Activated T-cell treated with anti-CD3 and anti-CD28 coated beads, Interleukin-2, amount 50 U/mL, for 48 hours (primary cell): ENCODE results near the gene MAP4K2.
A peak's percentile ranks its signal among the peaks of the same experiment; 100 is the strongest.

Experiments used
- DNase-seq, 2 experiments: peaks; one replicate each; pipeline ENCODE4 v3.0.0-alpha.2; 2020

Gene MAP4K2

DNA sequence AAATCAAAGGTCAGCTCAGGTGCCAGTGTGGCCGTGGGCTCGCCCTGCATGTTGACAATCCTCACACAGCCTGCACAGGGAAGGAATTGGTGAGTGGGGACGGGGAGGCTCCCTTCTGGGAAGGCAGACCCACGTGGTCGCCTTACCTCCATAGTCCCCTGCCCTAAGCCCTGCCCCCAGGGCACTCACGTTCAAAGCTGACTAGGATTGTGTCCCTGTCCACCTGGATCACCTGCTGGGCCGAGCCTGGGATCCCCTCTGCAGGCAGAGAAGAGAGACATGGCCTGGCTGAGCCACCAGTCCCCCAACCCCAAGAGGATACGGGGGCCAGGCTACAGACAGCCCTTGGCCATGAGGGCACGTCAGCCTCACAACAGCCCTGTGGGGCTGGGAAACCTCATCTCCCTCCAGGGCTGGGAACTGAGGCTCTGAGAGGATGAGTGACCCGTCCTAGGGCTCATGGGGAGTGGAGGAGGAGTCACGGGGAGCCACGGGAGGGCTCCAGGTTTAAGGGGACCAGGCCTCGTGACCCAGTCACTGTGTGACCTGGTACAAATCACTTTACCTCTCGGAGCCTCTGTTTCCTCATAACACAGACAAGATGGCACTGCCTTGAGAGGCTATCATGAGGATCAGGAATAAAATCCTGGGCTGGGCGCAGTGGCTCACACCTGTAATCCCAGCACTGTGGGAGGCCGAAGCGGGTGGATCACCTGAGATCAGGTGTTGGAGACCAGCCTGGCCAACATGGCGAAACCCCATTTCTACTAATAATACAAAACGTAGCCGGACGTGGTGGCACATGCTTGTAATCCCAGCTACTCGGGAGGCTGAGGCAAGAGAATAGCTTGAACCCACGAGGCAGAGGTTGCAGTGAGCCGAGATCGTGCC, 12.6 kb downstream of the MAP4K2 start:
- no peak for DNase-seq

DNA sequence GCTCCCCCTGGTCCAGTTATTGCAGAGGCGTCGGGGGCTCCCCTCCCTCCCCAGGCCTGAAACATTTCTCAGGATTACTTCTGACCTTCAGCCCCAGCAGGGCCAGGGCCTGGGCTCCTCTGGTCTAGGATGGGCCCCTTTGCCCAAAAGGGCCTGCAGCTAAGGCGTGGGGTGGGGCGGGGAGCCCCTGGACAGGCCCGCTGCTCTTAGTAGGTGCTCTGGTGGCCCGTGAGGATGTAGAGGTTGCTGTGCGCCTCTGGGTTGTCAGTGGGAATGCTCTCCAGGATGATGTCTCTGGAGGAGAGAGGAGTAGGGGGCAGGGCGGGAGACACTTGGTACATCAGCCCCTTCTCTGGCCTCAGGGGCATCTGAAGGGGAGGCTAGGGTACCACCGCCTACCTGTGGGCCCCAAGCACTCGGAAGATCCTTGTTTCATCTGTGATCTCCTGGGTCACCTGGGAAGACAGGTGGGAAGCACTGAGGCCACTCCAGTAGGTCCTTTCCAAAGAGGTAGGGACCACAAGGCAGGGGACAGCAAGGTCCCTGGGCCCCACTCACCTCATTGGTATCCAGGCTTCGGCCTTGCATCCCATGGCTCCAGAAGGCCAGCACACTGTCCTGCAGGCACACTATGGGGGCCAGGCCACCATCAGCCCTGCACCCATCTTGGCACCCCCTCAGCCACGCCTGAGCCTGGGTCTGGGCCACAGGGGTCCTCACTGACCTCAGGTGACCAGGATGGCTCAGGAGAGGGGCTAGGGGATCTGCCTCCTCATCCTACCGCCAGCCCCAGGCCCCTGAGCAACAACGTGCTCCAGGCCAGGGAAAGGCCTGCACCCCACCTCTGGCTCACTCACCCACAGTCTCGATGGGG, 13.4 kb downstream of the MAP4K2 start:
- no peak for DNase-seq

DNA sequence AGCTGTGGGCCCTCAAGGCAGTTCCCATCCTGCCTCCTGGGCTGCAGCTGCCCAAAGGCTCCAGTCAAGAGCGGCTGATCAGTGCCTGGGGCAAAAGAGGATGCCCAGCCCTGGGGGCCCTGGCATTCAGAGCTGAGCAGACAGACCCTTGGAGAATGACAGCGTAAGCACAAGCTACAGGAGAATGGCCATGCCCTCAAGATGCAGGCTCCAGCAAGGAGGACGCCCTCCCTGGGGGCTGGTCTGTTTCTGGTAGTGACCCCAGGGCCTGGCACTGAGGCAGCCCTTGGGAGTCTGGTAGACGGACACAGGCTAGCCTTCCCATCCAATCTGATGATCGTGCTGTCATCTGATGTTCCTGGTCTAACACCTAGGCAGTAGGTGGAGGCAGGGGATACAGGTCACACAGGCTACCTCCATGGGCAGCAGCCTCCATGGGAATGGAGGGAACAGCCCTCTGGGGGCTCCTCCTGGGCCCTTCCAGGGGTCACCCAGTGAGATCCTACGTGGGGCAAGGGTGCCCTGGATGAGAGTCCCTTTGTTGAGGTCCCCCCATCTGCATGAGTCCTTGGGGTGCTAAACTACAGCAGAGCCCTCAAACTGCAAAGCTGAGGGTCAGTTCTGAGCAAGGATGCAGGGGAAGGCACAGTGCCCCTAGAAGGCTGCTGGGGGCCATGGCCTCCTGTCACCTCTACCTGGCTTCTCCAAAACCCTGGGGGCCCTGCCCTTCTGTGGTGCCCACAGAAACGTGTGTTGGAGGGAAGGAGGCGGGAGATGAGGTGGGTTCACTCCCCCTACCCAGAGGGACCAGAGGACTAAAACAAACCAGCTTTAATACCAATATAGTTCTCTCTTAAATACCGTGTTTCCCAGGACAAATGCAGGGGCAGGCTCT, 14.4 kb downstream of the MAP4K2 start:
- no peak for DNase-seq

DNA sequence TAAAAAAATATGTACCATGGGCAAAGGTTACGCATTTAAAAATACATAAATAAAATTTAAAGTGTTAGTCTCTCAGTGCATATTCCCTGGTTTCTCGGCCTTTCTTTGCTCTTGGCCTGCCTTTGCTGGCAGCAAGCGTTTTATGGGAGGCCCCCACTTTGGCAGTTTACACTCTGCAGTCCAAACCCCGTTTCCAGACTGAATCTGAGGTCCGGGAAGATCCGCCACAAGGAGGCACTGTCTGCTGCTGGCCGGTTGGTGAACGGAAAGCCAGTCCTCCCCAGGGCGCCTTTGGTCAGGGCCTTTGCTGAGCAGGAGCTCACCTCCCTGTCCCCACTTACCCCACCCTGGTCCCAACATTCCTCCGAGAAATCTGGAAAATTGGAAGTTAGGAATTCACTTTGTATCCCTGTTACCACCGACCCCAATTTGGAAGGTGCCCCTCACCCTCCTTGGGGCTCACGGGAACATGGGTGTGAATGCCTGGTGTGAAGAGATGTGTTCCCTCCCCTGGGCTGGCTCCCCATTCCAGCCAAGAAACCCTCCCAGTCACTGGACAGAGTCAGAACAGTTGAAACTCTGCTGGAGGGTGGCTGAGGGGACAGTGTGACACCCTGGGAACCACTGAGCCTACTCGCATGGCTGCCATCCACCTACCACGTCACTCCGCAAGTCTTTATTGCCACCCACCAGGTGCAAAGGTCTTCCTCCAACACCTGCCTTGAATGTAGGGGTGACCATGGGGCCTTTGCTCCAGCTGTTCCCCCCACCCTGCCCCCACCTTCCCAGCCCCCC, 15.3 kb downstream of the MAP4K2 start:
- peak; percentile 74 to 76 for DNase-seq

DNA sequence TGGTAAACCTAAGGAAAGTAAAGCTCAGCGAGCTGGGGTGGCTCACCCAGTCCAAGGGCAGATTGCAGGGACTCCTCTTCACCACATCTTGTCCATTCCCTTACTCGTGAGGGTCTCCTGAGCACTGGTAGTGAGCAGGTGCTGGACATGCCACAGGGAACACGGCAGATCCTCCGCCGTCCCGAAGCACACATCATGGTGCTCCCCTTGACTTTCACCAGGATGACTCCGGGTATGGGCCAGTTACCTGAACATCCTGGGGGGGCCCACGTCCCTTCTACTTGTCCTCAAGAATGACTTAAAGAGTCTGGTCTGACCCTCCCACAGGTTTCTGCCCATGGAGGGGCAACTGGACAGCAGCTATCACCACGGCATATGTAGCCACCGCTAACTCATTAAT, 16.7 kb downstream of the MAP4K2 start:
- no peak for DNase-seq

DNA sequence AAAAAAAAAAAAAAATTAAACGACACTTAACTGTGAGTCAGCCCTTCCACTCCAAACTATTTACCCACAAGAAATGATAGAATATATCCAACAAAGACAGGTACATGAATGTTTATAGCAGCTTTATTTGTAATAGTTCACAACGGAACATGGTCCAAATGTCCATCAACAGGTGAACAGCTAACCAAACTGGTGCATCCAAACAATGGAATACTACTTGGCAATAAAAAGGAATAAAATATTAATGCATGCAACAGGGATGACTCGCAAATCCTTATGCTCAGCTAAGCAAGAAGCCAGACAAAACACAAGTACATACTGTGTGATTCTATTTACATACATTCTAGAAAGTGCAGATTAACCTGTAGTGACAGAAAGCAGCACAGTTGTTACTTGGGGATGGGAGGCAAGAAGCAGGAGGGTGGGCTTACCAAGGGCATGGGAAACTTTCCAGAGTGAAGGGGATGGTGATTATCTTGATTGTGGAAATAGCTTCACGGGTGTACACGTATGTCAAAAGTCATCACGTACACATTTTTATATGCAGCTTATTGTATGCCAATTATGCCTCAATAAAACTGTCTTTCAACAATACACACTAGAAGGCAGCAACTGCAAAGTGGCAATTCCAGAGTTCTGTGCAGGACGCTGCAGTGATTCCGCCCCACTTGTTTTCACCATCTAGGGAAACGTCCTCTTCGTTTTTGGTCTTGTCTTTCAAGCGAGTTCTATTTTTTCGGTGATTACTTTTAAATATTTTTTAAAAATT, 18.0 kb downstream of the MAP4K2 start:
- no peak for DNase-seq

DNA sequence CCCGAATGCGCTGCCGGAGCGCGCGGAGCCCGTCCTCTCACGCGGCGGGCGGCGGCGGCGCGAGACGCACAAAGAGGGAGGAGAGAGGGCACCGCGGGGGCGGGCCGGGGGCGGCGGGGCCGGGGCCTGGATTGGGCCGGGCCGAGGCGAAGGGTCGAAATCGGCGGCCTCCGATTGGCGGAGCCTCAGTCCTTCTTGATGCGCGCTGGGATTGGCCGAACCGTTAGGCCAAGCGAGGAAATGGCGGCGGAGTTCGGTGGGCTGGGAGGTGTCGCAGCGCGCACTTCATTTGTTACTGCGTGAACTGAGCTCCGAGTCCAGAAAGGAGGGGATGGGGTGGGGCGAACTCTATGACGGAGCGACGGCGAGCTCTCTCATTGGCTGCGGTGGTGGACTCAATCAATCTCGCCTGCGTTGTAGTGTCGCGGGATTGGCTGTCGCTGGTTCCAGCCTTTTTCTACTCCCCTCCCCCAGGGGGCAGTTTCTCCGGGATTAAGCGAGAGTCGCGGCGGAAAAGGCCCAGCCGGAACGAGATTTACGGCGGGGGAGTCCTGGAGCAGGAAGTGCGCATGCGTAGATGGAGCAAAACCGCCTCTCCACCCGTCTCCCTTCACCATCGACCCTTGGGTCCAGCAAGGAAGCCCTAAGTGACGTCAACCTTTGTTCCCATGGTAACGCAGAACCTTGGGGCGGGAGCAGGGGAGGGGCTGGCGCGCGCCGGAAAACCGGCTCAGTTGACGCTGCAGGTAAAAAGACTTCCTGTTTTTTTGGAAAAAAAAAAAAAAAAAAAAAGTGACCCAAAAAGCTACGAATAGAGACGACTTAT, 24.3 kb downstream of the MAP4K2 start, which contains the start of gene SF1:
SF1 (minus strand) TSS at position 70 of the 826 bp plus-strand sequence. CDS start 150 bp downstream, outside the sequence.
- peak; percentile 99 for DNase-seq

DNA sequence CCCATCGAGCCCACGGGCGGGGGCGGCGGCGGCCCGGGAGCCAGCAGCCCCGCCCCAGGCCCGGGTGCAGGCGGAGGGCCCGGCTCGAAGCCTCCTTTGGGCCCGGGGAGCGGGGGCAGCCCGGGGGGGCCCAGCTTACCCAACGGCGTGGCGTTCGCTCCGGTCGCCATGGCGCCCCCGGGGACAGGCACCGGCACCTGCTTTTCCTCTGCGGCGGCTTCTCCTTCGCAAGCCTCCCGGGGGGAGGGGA, 24.9 kb downstream of the MAP4K2 start:
- no peak for DNase-seq

DNA sequence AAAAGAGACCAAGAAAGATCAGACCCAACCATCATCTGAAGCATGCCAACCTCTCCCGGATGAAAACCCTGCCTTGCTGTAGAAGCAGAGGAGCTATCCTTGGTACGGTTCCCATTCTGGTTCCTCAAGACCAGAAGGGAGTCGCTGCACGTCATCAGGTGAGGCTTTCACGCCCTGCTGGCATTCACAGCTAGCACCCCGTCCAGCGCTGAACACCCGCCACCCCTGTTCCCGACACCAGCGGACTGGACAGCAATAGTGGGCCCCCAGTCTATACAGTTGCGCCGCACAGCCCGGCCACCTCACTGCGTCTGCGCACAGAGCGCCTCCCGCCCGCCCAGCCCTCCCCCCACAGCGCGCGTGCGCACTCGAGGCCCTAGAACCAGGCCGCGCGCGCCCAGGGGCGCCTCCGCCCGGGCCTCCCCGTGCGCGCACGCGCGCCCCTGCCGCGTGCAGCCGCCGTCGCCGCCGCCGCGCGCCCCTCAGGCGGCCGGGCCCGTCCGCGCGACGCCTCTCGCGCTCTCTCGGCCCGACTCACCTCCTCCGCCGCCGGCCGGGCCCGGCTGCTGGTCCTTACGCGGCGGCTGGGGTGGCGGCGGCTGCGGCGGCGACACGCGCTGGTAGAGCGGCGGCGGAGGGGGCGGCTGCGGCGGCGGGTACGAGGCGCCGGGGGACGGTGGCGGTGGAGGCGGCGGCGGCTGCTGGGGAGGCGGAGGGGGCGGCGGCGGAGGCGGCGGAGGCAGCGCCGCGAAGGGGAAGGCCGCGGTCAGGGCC, 25.4 kb downstream of the MAP4K2 start:
- peak; percentile 83 to 86 for DNase-seq

DNA sequence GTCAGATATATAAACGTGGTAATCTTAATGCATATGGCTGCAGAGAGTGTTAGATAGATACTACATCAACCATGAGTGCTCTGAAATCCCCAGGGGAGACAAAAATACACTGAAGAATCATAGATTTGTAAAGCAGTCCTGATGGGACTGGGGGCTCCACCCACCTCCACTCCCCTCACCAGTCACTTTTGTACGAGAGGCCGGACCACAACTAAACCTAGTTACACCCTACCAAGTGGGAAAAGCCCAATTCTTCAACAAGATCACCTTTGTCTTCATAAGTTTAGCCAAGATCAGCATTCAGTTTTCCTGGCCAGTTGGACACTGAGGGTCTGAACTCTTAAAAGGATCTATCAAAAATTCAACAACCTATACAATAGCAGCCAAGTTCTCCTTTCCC, 26.1 kb downstream of the MAP4K2 start:
- no peak for DNase-seq

DNA sequence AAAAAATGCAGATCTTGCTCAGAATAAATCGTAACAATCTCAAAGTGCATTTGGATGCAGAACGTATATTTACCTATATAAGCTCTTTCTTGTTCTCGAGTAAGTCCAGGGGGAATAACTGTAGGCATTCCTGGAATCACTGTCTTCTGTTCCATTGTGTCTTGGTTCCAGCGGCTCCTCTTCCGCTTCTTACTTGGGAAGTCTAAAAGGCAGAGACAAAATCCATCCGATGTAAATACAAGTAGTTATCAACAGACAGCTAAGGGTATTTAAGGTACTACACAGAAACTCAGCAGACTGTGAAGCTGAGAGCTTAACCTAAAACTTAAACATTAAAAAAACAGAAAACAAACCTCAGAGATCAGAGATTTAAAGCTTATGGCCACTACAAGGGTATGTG, 26.6 kb downstream of the MAP4K2 start:
- DNase-seq = no peak

DNA sequence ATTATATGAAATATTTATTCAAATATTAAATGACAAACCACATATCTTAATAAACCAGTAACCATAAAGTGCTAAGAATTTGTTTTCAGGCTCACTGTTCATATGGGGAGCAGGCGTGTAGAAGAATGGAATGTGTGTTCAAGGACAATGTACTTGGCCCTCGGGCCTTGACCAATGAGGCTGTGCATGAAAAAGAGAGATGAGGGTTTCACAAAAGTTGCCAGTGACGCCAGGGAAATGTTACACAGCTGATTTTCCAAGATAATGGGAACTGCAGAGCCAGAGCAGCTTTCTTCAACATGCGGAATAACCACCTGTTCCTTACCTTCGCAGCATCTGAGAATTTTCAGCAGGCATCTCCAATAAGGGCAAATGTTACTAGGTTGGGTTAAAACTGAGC, 28.9 kb downstream of the MAP4K2 start:
- DNase-seq = no peak

DNA sequence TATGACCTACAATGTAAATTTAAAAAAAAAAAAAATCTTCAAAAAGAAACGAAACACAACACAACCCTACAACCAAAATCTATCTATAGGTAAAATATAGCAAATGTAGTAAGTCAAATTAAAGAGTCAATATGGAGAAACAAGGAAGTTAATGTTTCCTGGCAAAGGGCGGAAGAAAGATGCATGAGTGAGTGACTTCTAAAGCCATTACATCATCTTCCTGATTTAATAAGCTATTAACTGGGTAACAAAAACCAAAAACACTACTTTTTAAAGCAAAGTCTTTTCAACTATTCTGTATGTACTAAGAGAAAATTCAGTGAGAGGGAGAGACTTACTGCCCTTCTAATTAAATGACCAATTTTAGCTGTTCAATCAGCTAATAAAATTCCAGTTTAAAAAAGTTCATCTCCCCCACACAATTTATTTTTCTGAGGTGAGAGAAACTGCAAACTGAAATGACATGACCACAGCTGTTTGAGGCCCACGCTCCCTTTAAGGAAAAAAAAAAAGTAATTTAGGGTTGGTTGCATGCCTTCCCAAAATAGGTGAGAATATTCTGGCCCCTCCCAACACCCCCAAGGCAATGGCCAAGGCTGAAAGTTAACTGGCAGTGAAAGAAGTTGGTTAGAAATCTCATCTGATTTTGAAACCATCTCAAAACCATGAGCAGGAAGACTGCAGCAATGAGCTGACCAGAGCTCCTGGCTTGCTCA, 30.6 kb downstream of the MAP4K2 start:
- DNase-seq = no peak

DNA sequence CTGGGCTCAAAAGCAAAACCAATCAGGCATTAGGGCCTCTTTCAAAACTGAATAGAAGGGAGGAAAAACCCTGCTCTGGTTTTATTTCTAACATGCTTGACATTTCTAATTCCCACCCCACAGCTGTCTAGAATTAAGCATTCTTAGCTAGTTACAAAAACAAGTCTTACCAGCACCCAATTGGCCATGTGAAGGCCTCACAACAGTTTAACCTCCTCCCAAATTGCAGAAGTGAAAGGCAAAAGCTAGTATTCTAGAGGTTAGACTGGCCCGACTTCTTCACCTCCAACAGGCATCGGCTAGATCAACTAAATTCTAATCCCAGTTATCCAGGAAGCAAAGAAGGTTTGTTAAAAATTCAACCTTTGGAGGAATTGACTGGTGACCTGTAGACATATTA, 31.2 kb downstream of the MAP4K2 start:
- no peak for DNase-seq

DNA sequence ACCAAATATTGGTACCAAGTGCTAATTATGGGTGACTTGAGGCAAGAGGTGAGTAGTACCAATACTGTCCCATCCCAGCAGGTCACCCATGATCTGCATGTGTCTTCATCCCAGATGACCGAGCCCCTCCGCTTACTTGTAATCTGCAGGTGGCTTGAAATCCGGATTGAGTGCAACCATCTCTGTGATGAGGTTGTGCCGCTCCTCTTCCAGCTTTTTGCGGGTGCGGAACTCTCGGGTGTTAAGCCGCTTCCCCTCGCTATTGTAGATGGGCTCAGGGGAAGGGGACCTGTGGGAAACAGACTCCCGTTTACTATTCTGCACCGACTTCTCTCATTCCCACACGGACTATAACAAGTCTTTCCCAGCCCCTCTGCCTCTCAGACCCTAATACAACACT, 32.9 kb downstream of the MAP4K2 start:
- DNase-seq = no peak

DNA sequence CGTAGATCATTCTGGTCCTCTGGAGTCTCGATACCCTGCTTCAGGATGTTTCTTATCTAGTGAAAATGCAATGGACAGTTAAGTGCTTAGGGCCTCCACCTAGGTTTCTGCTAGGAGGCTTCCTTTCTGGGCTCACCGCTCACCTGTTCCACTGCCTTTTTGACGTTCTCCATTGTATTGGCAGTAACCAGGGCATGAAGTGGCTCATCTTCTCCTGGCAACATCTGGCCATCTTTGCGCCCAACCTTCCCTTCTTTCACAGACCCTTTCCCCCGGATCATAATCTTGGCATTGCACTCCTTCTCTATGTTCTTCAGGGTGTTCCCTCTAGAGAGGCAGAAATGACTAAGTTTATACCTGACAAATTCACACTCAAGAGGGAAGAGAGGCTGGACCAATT, 33.7 kb downstream of the MAP4K2 start:
- DNase-seq = no peak

DNA sequence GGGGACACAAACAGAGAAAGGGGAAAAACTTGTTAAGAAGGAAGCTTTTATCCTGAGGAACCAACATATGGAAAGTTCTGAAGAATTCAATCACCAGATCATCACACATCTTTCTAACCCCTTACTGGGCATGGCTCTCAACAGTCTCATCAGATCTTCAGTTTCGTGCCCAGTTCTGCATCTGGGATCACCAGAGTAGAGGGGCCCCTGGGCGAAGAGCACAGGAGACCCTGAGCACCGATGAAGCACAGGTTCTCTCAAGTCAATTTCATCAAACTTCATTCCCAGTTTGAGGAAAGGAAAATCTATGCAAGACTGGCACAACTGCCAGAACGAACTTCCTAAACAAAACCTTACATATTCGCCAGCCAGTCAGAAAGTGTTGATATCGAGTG, 34.7 kb downstream of the MAP4K2 start:
- no peak for DNase-seq

DNA sequence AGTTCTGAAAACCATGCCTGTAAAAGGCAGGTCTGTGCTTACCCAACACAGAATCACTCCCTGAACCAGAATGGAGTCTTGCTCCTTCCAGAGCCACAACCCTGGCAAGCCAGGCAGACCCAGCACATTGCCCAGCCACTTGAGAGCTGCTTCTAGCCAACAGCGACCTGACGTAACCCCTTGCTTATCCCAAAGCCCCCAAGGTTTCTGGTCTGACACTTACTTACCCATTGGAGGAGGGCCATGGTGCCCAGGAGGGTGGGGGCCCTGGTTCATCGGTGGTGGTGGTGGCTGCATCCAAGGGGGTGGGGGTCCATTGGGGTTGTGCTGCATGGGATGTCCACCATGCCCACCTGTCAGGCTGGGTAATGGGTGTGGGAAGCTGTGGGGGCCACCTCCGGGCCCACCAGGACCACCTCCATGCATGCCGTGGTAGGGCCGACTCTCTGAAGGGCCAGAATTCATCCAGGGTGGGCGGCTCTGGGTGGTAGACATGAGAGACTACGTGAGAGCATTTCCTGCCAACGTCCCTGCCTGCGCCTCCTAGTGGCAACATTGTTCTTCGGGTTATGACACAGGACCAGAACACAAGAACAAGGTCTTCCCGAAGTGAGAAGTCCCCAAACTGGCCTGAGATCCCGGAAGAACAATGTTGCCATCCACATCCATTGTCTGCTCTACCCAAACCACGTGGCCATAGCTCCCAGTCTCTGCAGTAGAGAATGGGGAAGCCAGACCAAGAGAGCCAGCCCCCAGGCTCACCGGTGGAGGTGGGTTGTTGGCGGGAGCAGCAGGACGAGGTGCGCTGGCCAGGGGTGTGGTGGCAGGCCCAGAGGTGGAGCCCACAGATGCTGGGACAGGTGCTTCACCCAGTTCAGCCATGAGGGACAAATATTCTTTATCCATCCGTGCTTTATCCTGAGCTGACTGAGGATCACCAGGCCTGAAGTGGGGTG, 35.4 kb downstream of the MAP4K2 start:
- peak; percentile 86 to 89 for DNase-seq
